CD4-positive, alpha-beta memory T cell (primary cell): ENCODE data around the gene THSD4. TPM values are rescaled to one million over a fixed set of nuclear protein-coding genes. Genes with fewer than 3 reads are reported as not detected.
"Not testable (repeated sequence)": the region's sequence is repeated elsewhere in the genome, so short reads cannot be mapped to it uniquely, and the experiment has no call there.

ENCODE experiments used
- CTCF ChIA-PET: fragments of 350-600 bp; sonication (Branson Sonifier 250); formaldehyde crosslinking; loops from one replicate; lab custom pipeline; 2021; ENCODE audit warnings: inconsistent platforms; ENCODE audit not compliant: partially characterized antibody; lab: Charles Lee
- POLR2A ChIA-PET: fragments of 350-600 bp; sonication (Branson Sonifier 250); formaldehyde crosslinking; loops from one replicate; lab custom pipeline; 2021; ENCODE audit not compliant: partially characterized antibody; lab: Charles Lee
- DNase-seq, 5 donors: peaks; one replicate each; pipeline versions ENCODE4 v3.0.0 to v3.0.0-alpha.2; 2020 to 2022; ENCODE audit warnings: mixed read lengths in 1 of 5
- H3K27ac ChIP-seq: one replicate; pipeline ENCODE4 v1.7.0; 2013; ENCODE audit warnings: low read depth, low read length
- H3K27me3 ChIP-seq: 2 replicates; pipeline ENCODE4 v1.7.0; 2013; ENCODE audit warnings: mild to moderate bottlenecking, low read length, moderate library complexity; ENCODE audit not compliant: insufficient read depth
- H3K36me3 ChIP-seq: 2 replicates; pipeline ENCODE4 v1.7.0; 2013; ENCODE audit warnings: mild to moderate bottlenecking, low read length, moderate library complexity; ENCODE audit not compliant: insufficient read depth
- H3K4me1 ChIP-seq: 2 replicates; pipeline ENCODE4 v1.7.0; 2013; ENCODE audit warnings: mild to moderate bottlenecking, low read length, moderate library complexity; ENCODE audit not compliant: insufficient read depth
- H3K4me3 ChIP-seq, 2 donors: one replicate each; pipeline ENCODE4 v1.7.0; 2013; ENCODE audit warnings: low read length in 2 of 2, mild to moderate bottlenecking in 1 of 2
- H3K9me3 ChIP-seq, 2 donors: one replicate each; pipeline ENCODE4 v1.7.0; 2013; ENCODE audit warnings: low read length in 2 of 2, control low read depth in 1 of 2; ENCODE audit not compliant: control insufficient read depth in 1 of 2
- H3K27ac Mint-ChIP-seq, 7 donors: one replicate each; pipeline ENCODE4 v1.8.0; 2020 to 2021; ENCODE audit warnings: mixed read lengths in 7 of 7, mild to moderate bottlenecking in 6 of 7, inconsistent platforms in 3 of 7, moderate library complexity in 3 of 7
- H3K27me3 Mint-ChIP-seq, 2 donors: one replicate each; pipeline ENCODE4 v1.8.0; 2020 to 2021; ENCODE audit warnings: mixed read lengths in 2 of 2
- H3K36me3 Mint-ChIP-seq, 2 donors: one replicate each; pipeline ENCODE4 v1.8.0; 2020 to 2021; ENCODE audit warnings: mixed read lengths in 2 of 2, inconsistent platforms in 1 of 2, mild to moderate bottlenecking in 1 of 2
- H3K4me1 Mint-ChIP-seq, 4 donors: one replicate each; pipeline ENCODE4 v1.8.0; 2020 to 2021; ENCODE audit warnings: mixed read lengths in 4 of 4, mild to moderate bottlenecking in 1 of 4
- H3K4me3 Mint-ChIP-seq, 8 donors: one replicate each; pipeline ENCODE4 v1.8.0; 2020 to 2021; ENCODE audit warnings: mixed read lengths in 8 of 8, mild to moderate bottlenecking in 7 of 8, moderate library complexity in 6 of 8, inconsistent platforms in 3 of 8
- H3K9me3 Mint-ChIP-seq, 8 donors: one replicate each; pipeline ENCODE4 v1.8.0; 2020 to 2021; ENCODE audit warnings: mixed read lengths in 8 of 8, mild to moderate bottlenecking in 5 of 8, inconsistent platforms in 3 of 8, moderate library complexity in 1 of 8
- intact Hi-C: fragments of 100-400 bp; cut with micrococcal nuclease; formaldehyde crosslinking; loops from one replicate; pipeline ENCODE4 v1.15.1; 2023
- polyA plus RNA-seq, 2 donors: library from polyadenylated mRNA; unstranded; fragments of 300-500 nt; fragmentation: Illumina TruSeq; gene quantifications; one replicate each; pipeline ENCODE4 v1.2.3, GENCODE V29; 2021
- total RNA-seq, 2 experiments: library from RNA; stranded (reverse); gene quantifications; one replicate each; pipeline ENCODE4 v1.2.3, GENCODE V29; 2021

THSD4 gene
- total and polyA plus RNA-seq, 4 experiments from 2014 or later: not detected

DNA sequence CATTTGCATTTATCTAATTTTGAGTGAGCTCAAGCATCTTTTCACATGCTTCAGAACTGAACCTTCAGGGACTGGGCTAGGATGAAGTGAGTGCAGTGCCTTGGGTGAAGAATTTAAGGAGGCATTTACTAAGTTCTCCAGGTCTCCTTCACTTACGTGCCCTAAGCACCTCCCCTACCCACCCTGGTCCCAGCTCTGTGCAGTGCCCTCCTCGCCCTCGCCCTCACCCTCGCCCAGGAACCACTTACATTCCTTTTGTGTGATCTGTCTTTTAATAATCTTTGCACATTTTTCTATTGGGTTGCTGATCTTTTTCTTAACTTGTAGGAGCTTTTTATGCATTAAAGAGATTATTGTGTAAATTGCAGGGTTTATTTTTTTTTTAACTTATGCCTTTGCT is 322.6 kb downstream of the THSD4 start:
- no peaks in the 10 kb centered on the region for H3K9me3 ChIP-seq
- no peak for DNase-seq
- no peak overlapping the region for H3K27ac Mint-ChIP-seq
- H3K27me3 ChIP-seq: no peaks in the 10 kb centered on the region
- CTCF ChIA-PET: interaction anchor here (0.6 to 2.5 kb wide), 2 partner anchors 51 to 307 kb away, joined by 3 to 8 read pairs; no protein-coding TSS in a partner anchor
- H3K4me3 Mint-ChIP-seq: no peak overlapping the region
- no peaks in the 10 kb centered on the region for H3K4me1 ChIP-seq
- H3K4me3 ChIP-seq: no peak overlapping the region
- intact Hi-C loops: no loop called here
- H3K4me1 Mint-ChIP-seq: no peaks in the 10 kb centered on the region
- H3K9me3 Mint-ChIP-seq: peaks cover 0 to 2% (median 0%) of the 10 kb centered on the region in 8 donors
- POLR2A ChIA-PET: no interaction called here
- no peaks in the 10 kb centered on the region for H3K36me3 Mint-ChIP-seq
- peaks cover 3 to 6% of the 10 kb centered on the region in 2 donors for H3K27me3 Mint-ChIP-seq
- no peaks in the 10 kb centered on the region for H3K36me3 ChIP-seq
- no peak overlapping the region for H3K27ac ChIP-seq

DNA sequence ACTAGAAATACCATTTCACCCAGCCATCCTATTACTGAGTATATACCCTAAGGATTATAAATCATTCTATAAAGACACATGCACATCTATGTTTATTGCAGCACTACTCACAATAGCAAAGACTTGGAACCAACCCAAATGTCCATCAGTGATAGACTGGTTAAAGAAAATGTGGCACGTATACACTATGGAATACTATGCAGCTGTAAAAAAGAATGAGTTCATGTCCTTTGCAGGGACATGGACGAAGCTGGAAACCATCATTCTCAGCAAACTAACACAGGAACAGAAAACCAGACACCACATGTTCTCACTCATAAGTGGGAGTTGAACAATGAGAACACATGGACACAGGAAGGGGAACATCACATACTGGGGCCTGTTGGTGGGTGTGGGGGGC is 324.2 kb downstream of the THSD4 start:
- H3K4me1 ChIP-seq, H3K27me3 ChIP-seq, H3K4me1 Mint-ChIP-seq, H3K9me3 Mint-ChIP-seq, H3K4me3 ChIP-seq, H3K36me3 Mint-ChIP-seq, POLR2A ChIA-PET, H3K4me3 Mint-ChIP-seq, H3K36me3 ChIP-seq, H3K9me3 ChIP-seq, H3K27ac ChIP-seq, H3K27me3 Mint-ChIP-seq, intact Hi-C loops, H3K27ac Mint-ChIP-seq, DNase-seq: not testable (repeated sequence)
- CTCF ChIA-PET: interaction anchor here (1.0 to 2.0 kb wide), 2 partner anchors 10 to 53 kb away, joined by 3 to 29 read pairs; no protein-coding TSS in a partner anchor

DNA sequence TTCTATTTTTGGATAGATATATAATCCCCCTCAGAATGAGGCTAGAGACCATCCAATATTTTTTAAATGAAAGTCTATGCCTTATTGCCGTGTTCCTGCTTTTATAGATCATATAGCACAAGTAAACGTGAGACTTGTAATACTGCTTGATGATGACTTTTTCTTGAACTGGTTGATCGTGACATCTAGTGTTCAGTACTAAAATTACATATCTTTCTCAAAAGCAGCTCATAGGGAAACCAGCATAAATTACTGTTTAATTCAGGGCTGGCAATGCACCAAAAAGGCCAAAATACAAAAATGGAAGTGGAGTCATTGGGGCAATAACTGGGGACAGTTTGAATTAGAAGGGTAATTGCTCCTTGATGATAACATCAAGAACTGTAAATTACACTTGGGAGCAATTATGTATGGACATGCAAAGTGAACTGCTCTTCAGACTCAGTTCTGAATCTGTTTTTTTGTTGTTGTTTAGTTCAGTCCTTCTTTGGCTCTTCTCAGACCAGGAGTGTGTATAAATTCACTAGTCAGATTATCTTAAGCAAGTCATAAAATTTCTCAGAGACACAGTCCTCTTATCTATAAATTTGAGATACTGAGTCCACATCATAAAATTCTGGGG is 325.3 kb downstream of the THSD4 start:
- Mint-ChIP-seq H3K4me1 (no peaks in the 10 kb centered on the region), H3K36me3 (no peaks in the 10 kb centered on the region), H3K4me3 (no peak overlapping the region), H3K27me3 (peaks cover 3 to 6% of the 10 kb centered on the region in 2 donors), H3K9me3 (peaks cover 0 to 2% (median 0%) of the 10 kb centered on the region in 8 donors), H3K27ac (no peak overlapping the region)
- Histone ChIP-seq H3K4me1 (no peaks in the 10 kb centered on the region), H3K27ac (no peak overlapping the region), H3K4me3 (no peak overlapping the region), H3K27me3 (no peaks in the 10 kb centered on the region), H3K36me3 (no peaks in the 10 kb centered on the region), H3K9me3 (no peaks in the 10 kb centered on the region)
- ChIA-PET POLR2A (interaction anchor here (1.0 kb wide), 1 partner anchor 54 kb away, joined by 8 read pairs; no protein-coding TSS in a partner anchor), CTCF (interaction anchor here (0.7 to 2.0 kb wide), 7 partner anchors 11 to 616 kb away, joined by 3 to 29 read pairs (median 3); no protein-coding TSS in a partner anchor)
- intact Hi-C loops: loop anchor here (1.0 kb wide), 1 partner anchor 54 kb away; no protein-coding TSS in a partner anchor
- DNase-seq: peak in 4 of 5 donors; percentile 11 to 36 (median 28)

DNA sequence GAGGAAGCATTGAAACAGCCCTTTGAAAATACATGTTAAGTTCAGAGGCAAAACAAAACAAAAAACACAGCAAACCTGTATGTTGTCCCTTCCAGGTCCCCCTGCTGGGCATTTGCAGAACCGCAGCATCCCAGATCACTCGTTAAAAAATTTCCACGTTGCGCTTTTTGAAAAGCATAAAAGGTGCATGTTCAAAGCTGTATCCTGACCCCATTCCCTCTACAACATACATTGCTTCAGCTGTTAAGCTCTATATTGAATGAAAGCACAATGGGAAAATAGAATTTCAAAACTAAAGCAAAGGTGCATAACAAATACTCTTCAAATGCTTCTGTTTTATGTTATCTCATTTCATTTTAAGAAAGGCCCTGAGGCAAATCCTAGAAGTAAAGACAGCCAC is 328.3 kb downstream of the THSD4 start:
- no peak overlapping the region for H3K27ac ChIP-seq
- Mint-ChIP-seq H3K27me3 (peaks cover 5 to 11% of the 10 kb centered on the region in 2 donors), H3K36me3 (no peaks in the 10 kb centered on the region), H3K4me3 (no peak overlapping the region), H3K9me3 (no peaks in the 10 kb centered on the region), H3K27ac (no peak overlapping the region), H3K4me1 (no peaks in the 10 kb centered on the region)
- CTCF ChIA-PET: interaction anchor here (0.9 to 4.8 kb wide), 8 partner anchors 9 to 57 kb away, joined by 3 to 50 read pairs (median 4); no protein-coding TSS in a partner anchor
- H3K9me3 ChIP-seq: no peaks in the 10 kb centered on the region
- intact Hi-C loops: no loop called here
- no peaks in the 10 kb centered on the region for H3K4me1 ChIP-seq
- DNase-seq: peak in 4 of 5 donors; percentile 4 to 17 (median 13)
- no peaks in the 10 kb centered on the region for H3K27me3 ChIP-seq
- H3K36me3 ChIP-seq: no peaks in the 10 kb centered on the region
- H3K4me3 ChIP-seq: no peak overlapping the region
- POLR2A ChIA-PET: no interaction called here

DNA sequence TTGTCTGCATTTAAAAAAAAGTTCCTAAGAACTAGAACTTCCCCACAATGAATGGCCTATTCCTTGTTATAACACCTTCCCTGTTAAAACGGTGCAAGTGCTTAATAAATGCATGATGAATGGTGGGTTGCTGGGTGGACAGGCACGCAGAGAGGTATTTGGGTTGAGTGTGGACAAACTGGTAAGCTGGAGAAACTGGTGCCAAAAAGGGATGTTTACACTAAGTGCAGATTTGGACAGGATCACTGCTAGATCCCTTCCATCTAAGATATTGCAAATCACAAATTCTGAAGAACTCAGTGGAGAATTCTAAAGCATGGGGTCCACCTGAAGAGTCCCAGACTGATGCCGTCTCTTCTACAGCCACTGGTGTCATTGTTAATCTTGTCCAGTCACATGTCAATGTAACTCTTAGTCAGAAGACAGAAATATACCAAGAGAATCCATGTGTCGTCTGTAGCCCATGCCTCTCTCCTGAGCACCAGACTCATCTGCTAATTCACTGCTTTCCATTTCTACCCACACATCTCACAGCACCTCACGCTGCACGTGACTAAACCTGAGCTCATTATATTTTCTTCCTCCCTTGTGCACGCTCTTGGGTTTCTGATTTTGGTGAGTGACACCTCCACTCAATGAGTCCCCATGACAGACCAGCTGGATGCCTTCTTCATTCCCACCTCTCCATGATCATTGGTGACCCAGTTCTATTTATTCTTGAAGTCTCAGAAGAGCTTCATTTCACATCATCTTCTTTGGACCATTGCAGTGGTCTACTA is 328.9 kb downstream of the THSD4 start:
- intact Hi-C loops: no loop called here
- Mint-ChIP-seq H3K27me3 (peaks cover 5 to 11% of the 10 kb centered on the region in 2 donors), H3K4me3 (no peak overlapping the region), H3K27ac (no peak overlapping the region), H3K9me3 (no peaks in the 10 kb centered on the region), H3K4me1 (no peaks in the 10 kb centered on the region), H3K36me3 (no peaks in the 10 kb centered on the region)
- Histone ChIP-seq H3K36me3 (no peaks in the 10 kb centered on the region), H3K4me1 (no peaks in the 10 kb centered on the region), H3K9me3 (no peaks in the 10 kb centered on the region), H3K27me3 (no peaks in the 10 kb centered on the region), H3K4me3 (no peak overlapping the region), H3K27ac (no peak overlapping the region)
- ChIA-PET CTCF (interaction anchor here (0.7 to 4.8 kb wide), 10 partner anchors 8 to 61 kb away, joined by 3 to 50 read pairs (median 4); no protein-coding TSS in a partner anchor), POLR2A (no interaction called here)
- DNase-seq: no peak

DNA sequence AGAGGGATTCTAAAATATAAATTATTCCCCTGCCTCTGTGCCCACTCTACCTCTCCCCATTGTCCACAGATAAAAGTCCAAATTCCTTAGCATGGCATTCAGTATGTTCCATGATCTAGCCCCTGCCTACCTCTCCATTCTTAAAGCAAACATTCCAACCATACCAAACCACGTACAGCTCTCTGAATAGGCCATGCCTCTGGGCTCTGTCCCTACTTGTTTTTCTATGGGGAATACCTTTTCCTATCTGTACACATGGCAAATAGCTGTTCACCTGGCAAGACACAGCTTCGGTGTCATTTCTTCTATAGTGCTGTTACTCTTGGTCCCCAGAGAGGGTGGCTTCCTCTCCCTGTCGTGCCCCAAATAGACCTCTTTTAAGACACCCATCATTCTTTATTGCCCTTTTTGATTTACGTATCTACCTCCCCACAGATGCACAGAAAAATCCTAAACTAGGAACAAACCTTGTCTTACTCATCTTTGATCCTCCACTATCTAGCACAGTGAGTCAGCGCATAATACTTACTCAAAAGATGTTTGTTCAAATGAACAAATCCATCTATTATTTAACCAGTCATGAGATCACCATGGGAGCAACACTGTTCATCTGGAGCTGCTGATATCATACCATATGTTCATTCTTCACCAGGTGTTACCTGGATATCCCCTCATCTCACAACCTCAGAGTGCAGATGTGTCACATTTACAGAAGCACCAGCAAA is 329.8 kb downstream of the THSD4 start:
- Histone ChIP-seq H3K27me3 (no peaks in the 10 kb centered on the region), H3K4me3 (no peak overlapping the region), H3K4me1 (no peaks in the 10 kb centered on the region), H3K27ac (no peak overlapping the region), H3K36me3 (no peaks in the 10 kb centered on the region), H3K9me3 (no peaks in the 10 kb centered on the region)
- ChIA-PET CTCF (interaction anchor here (0.7 to 4.8 kb wide), 7 partner anchors 10 to 62 kb away, joined by 3 to 50 read pairs (median 3); no protein-coding TSS in a partner anchor), POLR2A (no interaction called here)
- H3K4me1 Mint-ChIP-seq: no peaks in the 10 kb centered on the region
- no peak overlapping the region for H3K4me3 Mint-ChIP-seq
- H3K36me3 Mint-ChIP-seq: no peaks in the 10 kb centered on the region
- H3K27me3 Mint-ChIP-seq: peaks cover 5 to 11% of the 10 kb centered on the region in 2 donors
- no peak overlapping the region for H3K27ac Mint-ChIP-seq
- DNase-seq: no peak
- intact Hi-C loops: no loop called here
- H3K9me3 Mint-ChIP-seq: no peaks in the 10 kb centered on the region
